T-helper 17 cell (primary cell): ENCODE data around the gene TUBB2B. TPM values are rescaled to one million over a fixed set of nuclear protein-coding genes. Genes with fewer than 3 reads are reported as not detected.
"Not testable (repeated sequence)": the region's sequence is repeated elsewhere in the genome, so short reads cannot be mapped to it uniquely, and the experiment has no call there.

Experiments
- ATAC-seq: fragments of 150-1000 bp; cut with Tn5 transposase; 2 replicates; pipeline ENCODE4 v1.10.0; 2021; ENCODE audit warnings: mild to moderate bottlenecking, moderate library complexity
- DNase-seq, 3 donors: peaks; one replicate each; pipeline versions ENCODE4 v3.0.0 to v3.0.0-alpha.2; 2020 to 2021
- H3K9me3 ChIP-seq: one replicate; pipeline ENCODE4 v1.7.0; 2013; ENCODE audit warnings: low read length, mild to moderate bottlenecking; ENCODE audit not compliant: control insufficient read depth, poor library complexity, severe bottlenecking
- H3K27ac Mint-ChIP-seq: one replicate; pipeline ENCODE4 v1.8.0; 2022; ENCODE audit warnings: mild to moderate bottlenecking, moderate library complexity, mixed read lengths
- H3K27me3 Mint-ChIP-seq: one replicate; pipeline ENCODE4 v1.8.0; 2022; ENCODE audit warnings: mixed read lengths
- H3K36me3 Mint-ChIP-seq: one replicate; pipeline ENCODE4 v1.8.0; 2022; ENCODE audit warnings: low read depth, mixed read lengths
- H3K4me1 Mint-ChIP-seq: one replicate; pipeline ENCODE4 v1.8.0; 2022; ENCODE audit warnings: mild to moderate bottlenecking, mixed read lengths
- H3K4me3 Mint-ChIP-seq: one replicate; pipeline ENCODE4 v1.8.0; 2022; ENCODE audit warnings: mild to moderate bottlenecking, moderate library complexity, mixed read lengths
- total RNA-seq, 4 donors: library from RNA in 2 of 4; stranded (reverse) in 2 of 4; gene quantifications; one replicate each; pipeline ENCODE4 v1.2.3 and lab custom pipeline; 2022 to 2026

Gene TUBB2B
- total RNA-seq, 2 donors from 2014 or later: 0.75 to 0.76 TPM

GRCh38 chr6:3251462-3252314 lies 24.2 kb upstream of the TUBB2B start:
- H3K4me3 Mint-ChIP-seq: peak overlapping the region; percentile 58
- H3K27ac Mint-ChIP-seq: peak overlapping the region; percentile 21
- peaks cover 43% of the 10 kb centered on the region for H3K27me3 Mint-ChIP-seq
- ATAC-seq (peak; percentile 96), DNase-seq (peak; percentile 66 to 75 (median 66))
- peaks cover 8% of the 10 kb centered on the region for H3K36me3 Mint-ChIP-seq
- no peaks in the 10 kb centered on the region for H3K9me3 ChIP-seq
- peaks cover 15% of the 10 kb centered on the region for H3K4me1 Mint-ChIP-seq

- Mint-ChIP-seq H3K27me3 (peaks cover 46% of the 10 kb centered on the region), H3K4me1 (peaks cover 15% of the 10 kb centered on the region), H3K27ac (no peak overlapping the region), H3K4me3 (no peak overlapping the region), H3K36me3 (peaks cover 10% of the 10 kb centered on the region)
- DNase-seq (no peak), ATAC-seq (no peak)
- H3K9me3 ChIP-seq: no peaks in the 10 kb centered on the region
Observed at GRCh38 chr6:3250231-3250675, 22.8 kb upstream of the TUBB2B start.

DNA sequence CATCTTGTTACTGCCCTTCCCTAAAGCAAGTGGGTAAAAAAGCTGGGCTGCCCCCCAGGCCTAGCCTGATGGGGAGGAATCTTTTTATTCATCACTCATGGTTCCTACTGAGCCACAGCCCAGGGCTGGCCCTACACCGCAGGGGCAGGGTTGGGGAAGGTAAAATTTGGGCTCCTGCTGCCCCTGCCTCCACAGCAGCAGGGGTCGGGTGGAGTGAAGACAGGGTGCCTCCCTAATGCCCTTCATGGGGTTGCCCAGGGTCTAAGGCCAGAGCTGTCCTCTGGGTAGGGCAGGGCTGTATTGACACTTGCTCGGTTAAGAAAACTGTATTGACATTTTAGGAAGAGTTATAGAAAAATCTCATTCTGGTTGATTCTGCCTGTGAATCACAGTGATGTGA lies 22.4 kb upstream of the TUBB2B start:
- ATAC-seq (no peak), DNase-seq (no peak)
- Mint-ChIP-seq H3K36me3 (peaks cover 10% of the 10 kb centered on the region), H3K27me3 (peaks cover 46% of the 10 kb centered on the region), H3K4me1 (peaks cover 15% of the 10 kb centered on the region), H3K27ac (no peak overlapping the region), H3K4me3 (no peak overlapping the region)
- no peaks in the 10 kb centered on the region for H3K9me3 ChIP-seq

GRCh38 chr6:3247255-3248146 lies 20.0 kb upstream of the TUBB2B start:
- no peak overlapping the region for H3K27ac Mint-ChIP-seq
- DNase-seq: no peak
- H3K36me3 Mint-ChIP-seq: peaks cover 17% of the 10 kb centered on the region
- H3K4me3 Mint-ChIP-seq: no peak overlapping the region
- no peaks in the 10 kb centered on the region for H3K9me3 ChIP-seq
- ATAC-seq: no peak
- H3K27me3 Mint-ChIP-seq: peaks cover 63% of the 10 kb centered on the region
- H3K4me1 Mint-ChIP-seq: peaks cover 15% of the 10 kb centered on the region

- peaks cover 2% of the 10 kb centered on the region for H3K4me1 Mint-ChIP-seq
- ATAC-seq: no peak
- no peaks in the 10 kb centered on the region for H3K9me3 ChIP-seq
- peaks cover 16% of the 10 kb centered on the region for H3K36me3 Mint-ChIP-seq
- H3K4me3 Mint-ChIP-seq: no peak overlapping the region
- no peak for DNase-seq
- H3K27me3 Mint-ChIP-seq: peaks cover 65% of the 10 kb centered on the region
- no peak overlapping the region for H3K27ac Mint-ChIP-seq
Observed at GRCh38 chr6:3245216-3245615, 17.8 kb upstream of the TUBB2B start.

- H3K4me3 Mint-ChIP-seq, H3K4me1 Mint-ChIP-seq, H3K27ac Mint-ChIP-seq, ATAC-seq, DNase-seq, H3K9me3 ChIP-seq: not testable (repeated sequence)
- H3K36me3 Mint-ChIP-seq: peaks cover 16% of the 10 kb centered on the region
- peaks cover 65% of the 10 kb centered on the region for H3K27me3 Mint-ChIP-seq
Observed at GRCh38 chr6:3244832-3245161, 17.3 kb upstream of the TUBB2B start.

DNA sequence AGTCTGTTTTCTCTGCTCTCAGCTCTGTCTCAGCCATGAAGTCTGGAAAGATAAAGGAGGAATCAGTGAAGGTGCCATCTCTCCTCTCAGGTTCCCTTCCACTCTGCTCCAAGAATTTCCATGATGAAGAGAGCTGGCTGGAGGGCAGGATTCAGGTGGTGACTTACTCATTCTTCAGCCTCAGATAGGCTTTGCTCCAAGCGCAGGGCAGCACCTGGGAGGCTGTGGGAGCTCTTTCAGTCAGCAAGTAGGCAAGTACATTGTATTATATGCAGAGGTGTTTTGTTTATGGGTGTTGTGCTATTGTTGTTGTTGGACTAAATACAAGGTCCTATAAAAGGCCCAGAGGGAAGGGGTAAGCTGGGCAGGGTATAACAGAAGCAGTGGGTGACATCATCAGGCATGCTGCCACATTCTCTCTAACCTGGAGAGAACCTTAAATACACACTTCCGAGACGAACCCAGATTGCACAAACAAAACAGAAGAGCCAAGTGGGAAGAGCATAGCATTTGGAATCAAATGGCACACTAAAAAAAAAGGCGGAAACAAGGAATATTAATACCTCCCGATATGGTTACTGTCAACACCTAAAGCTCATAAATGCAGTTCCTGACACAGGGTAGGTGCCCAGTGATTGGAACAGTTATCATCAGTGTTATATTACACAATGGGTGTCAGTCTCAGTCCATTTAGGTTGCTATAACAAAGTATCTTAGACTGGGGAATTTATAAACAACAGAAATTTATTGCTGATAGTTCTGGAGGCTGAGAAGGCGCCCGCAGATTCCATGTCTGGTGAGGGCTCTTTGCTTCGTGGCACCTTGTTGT lies 16.8 kb upstream of the TUBB2B start:
- ATAC-seq: no peak
- no peak overlapping the region for H3K27ac Mint-ChIP-seq
- H3K4me3 Mint-ChIP-seq: no peak overlapping the region
- DNase-seq: no peak
- no peaks in the 10 kb centered on the region for H3K9me3 ChIP-seq
- H3K4me1 Mint-ChIP-seq: no peaks in the 10 kb centered on the region
- peaks cover 10% of the 10 kb centered on the region for H3K36me3 Mint-ChIP-seq
- H3K27me3 Mint-ChIP-seq: peaks cover 65% of the 10 kb centered on the region

DNA sequence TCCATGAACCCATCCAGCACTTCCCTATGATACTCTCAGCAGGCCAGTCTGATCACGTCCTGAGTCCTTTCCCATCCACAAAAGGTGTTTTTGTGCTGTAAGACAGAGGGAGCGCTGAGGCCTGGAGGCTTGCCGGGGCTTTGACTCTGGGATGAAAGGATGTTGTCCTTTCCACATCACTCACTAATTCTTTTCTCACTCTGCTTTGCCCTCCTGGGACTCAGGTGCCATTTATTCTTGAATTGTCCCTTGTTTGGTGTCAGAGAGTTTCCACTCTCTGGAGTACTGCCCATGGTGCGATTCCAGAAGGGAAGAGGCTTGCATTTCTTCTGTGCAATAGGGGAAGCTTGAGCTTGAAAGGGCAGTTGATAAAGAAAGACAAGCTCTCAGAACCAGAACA lies 15.3 kb upstream of the TUBB2B start:
- no peak for DNase-seq
- no peaks in the 10 kb centered on the region for H3K9me3 ChIP-seq
- no peak overlapping the region for H3K27ac Mint-ChIP-seq
- H3K36me3 Mint-ChIP-seq: peaks cover 10% of the 10 kb centered on the region
- no peak for ATAC-seq
- H3K4me1 Mint-ChIP-seq: no peaks in the 10 kb centered on the region
- H3K27me3 Mint-ChIP-seq: peaks cover 68% of the 10 kb centered on the region
- no peak overlapping the region for H3K4me3 Mint-ChIP-seq

DNA sequence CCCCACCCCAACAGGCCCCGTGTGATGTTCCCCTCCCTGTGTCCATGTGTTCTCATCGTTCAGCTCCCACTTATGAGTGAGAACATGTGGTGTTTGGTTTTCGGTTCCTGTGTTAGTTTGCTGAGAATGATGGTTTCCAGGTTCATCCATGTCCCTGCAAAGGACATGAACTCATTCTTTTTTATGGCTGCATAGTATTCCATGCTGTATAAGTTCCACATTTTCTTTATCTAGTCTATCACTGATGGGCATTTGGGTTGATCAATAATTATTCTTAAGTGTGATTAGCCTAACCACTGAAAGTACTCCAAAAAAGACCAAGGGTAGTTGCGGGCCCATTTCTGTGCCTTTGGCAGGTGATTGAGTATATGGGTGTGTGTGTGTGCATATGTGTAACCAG lies 14.3 kb upstream of the TUBB2B start:
- Mint-ChIP-seq H3K27me3 (peaks cover 68% of the 10 kb centered on the region), H3K36me3 (peaks cover 10% of the 10 kb centered on the region)
- not testable (repeated sequence) for H3K4me3 Mint-ChIP-seq, ATAC-seq, DNase-seq, H3K9me3 ChIP-seq, H3K4me1 Mint-ChIP-seq, H3K27ac Mint-ChIP-seq

DNA sequence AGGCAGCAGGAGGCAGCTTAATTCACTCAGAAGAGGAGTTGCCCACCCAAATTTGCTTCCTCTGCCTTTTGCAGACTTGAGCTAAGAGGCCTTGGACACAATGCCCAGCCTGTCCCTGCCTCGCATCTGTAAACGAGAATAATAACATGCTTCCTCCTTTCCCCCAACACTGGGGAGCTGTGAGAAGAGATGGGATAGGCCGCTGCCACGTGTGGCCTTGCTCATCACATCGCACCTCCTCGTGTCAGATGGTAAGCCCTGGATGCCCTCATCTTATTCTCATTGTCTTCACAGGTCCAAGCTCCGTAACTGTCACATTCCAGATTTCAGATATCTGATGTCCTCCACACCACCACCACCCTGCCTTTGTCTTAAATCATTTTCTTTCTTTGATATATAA lies 13.1 kb upstream of the TUBB2B start:
- Mint-ChIP-seq H3K36me3 (peaks cover 8% of the 10 kb centered on the region), H3K27me3 (peaks cover 72% of the 10 kb centered on the region), H3K4me1 (peaks cover 2% of the 10 kb centered on the region), H3K27ac (no peak overlapping the region), H3K4me3 (no peak overlapping the region)
- DNase-seq (no peak), ATAC-seq (no peak)
- no peaks in the 10 kb centered on the region for H3K9me3 ChIP-seq

GRCh38 chr6:3239110-3239830 lies 11.8 kb upstream of the TUBB2B start:
- no peaks in the 10 kb centered on the region for H3K9me3 ChIP-seq
- H3K27me3 Mint-ChIP-seq: peaks cover 79% of the 10 kb centered on the region
- no peak overlapping the region for H3K4me3 Mint-ChIP-seq
- H3K4me1 Mint-ChIP-seq: peaks cover 3% of the 10 kb centered on the region
- DNase-seq (no peak), ATAC-seq (no peak)
- H3K27ac Mint-ChIP-seq: no peak overlapping the region
- peaks cover 7% of the 10 kb centered on the region for H3K36me3 Mint-ChIP-seq
